Measurements from ENCODE around the gene NSD2. TPM values are rescaled to one million over a fixed set of nuclear protein-coding genes. Genes with fewer than 3 reads are reported as not detected.
"Not testable (repeated sequence)": the region's sequence is repeated elsewhere in the genome, so short reads cannot be mapped to it uniquely, and the experiment has no call there.

NSD2 gene
- total RNA-seq, 2 donors from 2014 or later, result 64.5 to 115 TPM

- intact Hi-C loops (cut with DNase I, micrococcal nuclease), result no loop called here
- ATAC-seq (no peak), DNase-seq (peak in 1 of 2 donors; percentile 14)
Measured at GRCh38 chr4:1987721-1988326, 116.6 kb downstream of the NSD2 start.

- intact Hi-C loops (cut with DNase I, micrococcal nuclease), result no loop called here
- DNase-seq, result peak in 1 of 2 donors; percentile 10
- no peak for ATAC-seq
Measured at GRCh38 chr4:1988327-1988724, 117.1 kb downstream of the NSD2 start.

GRCh38 chr4:1989533-1990347 is 118.5 kb downstream of the NSD2 start:
- ATAC-seq (no peak), DNase-seq (peak in 1 of 2 donors; percentile 14)
- intact Hi-C loops (cut with DNase I, micrococcal nuclease), result no loop called here

- intact Hi-C loops (cut with DNase I, micrococcal nuclease), result no loop called here
- ATAC-seq, result no peak
- peak in 1 of 2 donors; percentile 8 for DNase-seq
Measured at GRCh38 chr4:1990348-1990645, 119.1 kb downstream of the NSD2 start.

- intact Hi-C loops (cut with DNase I, micrococcal nuclease), result no loop called here
- no peak for DNase-seq
Measured at GRCh38 chr4:1990676-1991075, 119.5 kb downstream of the NSD2 start.

GRCh38 chr4:1991087-1991486 is 119.9 kb downstream of the NSD2 start:
- DNase-seq, result peak in 1 of 2 donors; percentile 7
- no peak for ATAC-seq
- intact Hi-C loops (cut with DNase I, micrococcal nuclease), result no loop called here

More at GRCh38 chr4:1990676-1991075, 119.5 kb downstream of the NSD2 start:
- no peak for ATAC-seq

GRCh38 chr4:1991596-1992434 is 120.6 kb downstream of the NSD2 start:
- DNase-seq (peak in 1 of 2 donors; percentile 22), ATAC-seq (peak; percentile 84)
- intact Hi-C loops (cut with DNase I, micrococcal nuclease), result no loop called here

- intact Hi-C loops (cut with DNase I, micrococcal nuclease), result no loop called here
- DNase-seq (peak in 1 of 2 donors; percentile 16), ATAC-seq (no peak)
Measured at GRCh38 chr4:1992468-1993168, 121.4 kb downstream of the NSD2 start.

GRCh38 chr4:1993169-1993516 is 122.0 kb downstream of the NSD2 start:
- ATAC-seq (no peak), DNase-seq (no peak)
- intact Hi-C loops (cut with DNase I, micrococcal nuclease), result no loop called here

- intact Hi-C loops (cut with DNase I, micrococcal nuclease); ATAC-seq: not testable (repeated sequence)
- peak in 1 of 2 donors; percentile 2 for DNase-seq
Measured at GRCh38 chr4:1993718-1994516, 122.7 kb downstream of the NSD2 start.

- DNase-seq (no peak), ATAC-seq (no peak)
- intact Hi-C loops (cut with DNase I, micrococcal nuclease), result no loop called here
Measured at GRCh38 chr4:1994938-1995337, 123.7 kb downstream of the NSD2 start.

GRCh38 chr4:1996866-1997611 is 125.8 kb downstream of the NSD2 start:
- intact Hi-C loops (cut with DNase I, micrococcal nuclease), result no loop called here
- DNase-seq (no peak), ATAC-seq (no peak)

GRCh38 chr4:1997712-1998111 is 126.5 kb downstream of the NSD2 start:
- no peak for ATAC-seq

GRCh38 chr4:1998296-1998695 is 127.1 kb downstream of the NSD2 start:
- ATAC-seq, result peak; percentile 68
- intact Hi-C loops (cut with DNase I, micrococcal nuclease), result no loop called here
- DNase-seq, result no peak

More at GRCh38 chr4:1997712-1998111, 126.5 kb downstream of the NSD2 start:
- DNase-seq, result no peak
- intact Hi-C loops (cut with DNase I, micrococcal nuclease), result no loop called here

GRCh38 chr4:1999308-1999707 is 128.1 kb downstream of the NSD2 start:
- intact Hi-C loops (cut with DNase I, micrococcal nuclease); DNase-seq; ATAC-seq: not testable (repeated sequence)

- DNase-seq; intact Hi-C loops (cut with DNase I, micrococcal nuclease); ATAC-seq: not testable (repeated sequence)
Measured at GRCh38 chr4:2003361-2003760, 132.2 kb downstream of the NSD2 start.

GRCh38 chr4:2006367-2006766 is 135.2 kb downstream of the NSD2 start:
- intact Hi-C loops (cut with DNase I, micrococcal nuclease), result no loop called here
- ATAC-seq (no peak), DNase-seq (no peak)

Data from left colon (tissue), 2 donors.